Memory B cell (primary cell): ENCODE data around the gene MICALL2.

Source experiments
- ATAC-seq: fragments of 150-1000 bp; cut with Tn5 transposase; 2 replicates; pipeline ENCODE4 v1.10.0; 2021; ENCODE audit warnings: low read depth, mild to moderate bottlenecking, moderate library complexity
- DNase-seq, 2 donors: peaks; one replicate each; pipeline ENCODE4 v3.0.0; 2022; ENCODE audit warnings: low spot score in 2 of 2
- H3K27ac Mint-ChIP-seq: one replicate; pipeline ENCODE4 v1.8.0; 2022; ENCODE audit warnings: mild to moderate bottlenecking, moderate library complexity, mixed read lengths
- H3K27me3 Mint-ChIP-seq: one replicate; pipeline ENCODE4 v1.8.0; 2022; ENCODE audit warnings: mixed read lengths
- H3K36me3 Mint-ChIP-seq: one replicate; pipeline ENCODE4 v1.8.0; 2022; ENCODE audit warnings: mild to moderate bottlenecking, mixed read lengths
- H3K4me1 Mint-ChIP-seq: one replicate; pipeline ENCODE4 v1.8.0; 2022; ENCODE audit warnings: mixed read lengths
- H3K4me3 Mint-ChIP-seq: one replicate; pipeline ENCODE4 v1.8.0; 2022; ENCODE audit warnings: mild to moderate bottlenecking, moderate library complexity, mixed read lengths
- H3K9me3 Mint-ChIP-seq: one replicate; pipeline ENCODE4 v1.8.0; 2022; ENCODE audit warnings: mixed read lengths

The MICALL2 gene

GRCh38 chr7:1433128-1433920 lies 25.9 kb downstream of the MICALL2 start:
- Mint-ChIP-seq H3K36me3 (no peaks in the 10 kb centered on the region), H3K27me3 (peaks cover 9% of the 10 kb centered on the region), H3K9me3 (no peaks in the 10 kb centered on the region), H3K27ac (no peak overlapping the region), H3K4me3 (no peak overlapping the region), H3K4me1 (peaks cover 3% of the 10 kb centered on the region)
- no peak for DNase-seq
- ATAC-seq: no peak

- peak; percentile 79 to 93 for DNase-seq
- ATAC-seq: peak; percentile 85
- Mint-ChIP-seq H3K27ac (no peak overlapping the region), H3K4me1 (peaks cover 3% of the 10 kb centered on the region), H3K36me3 (no peaks in the 10 kb centered on the region), H3K27me3 (peaks cover 9% of the 10 kb centered on the region), H3K9me3 (no peaks in the 10 kb centered on the region), H3K4me3 (peak overlapping the region; percentile 3)
These were observed 26.7 kb downstream of the MICALL2 start for GRCh38 chr7:1432411-1433082.

- Mint-ChIP-seq H3K4me3 (no peak overlapping the region), H3K27ac (no peak overlapping the region), H3K4me1 (peaks cover 3% of the 10 kb centered on the region), H3K36me3 (no peaks in the 10 kb centered on the region), H3K9me3 (no peaks in the 10 kb centered on the region), H3K27me3 (peaks cover 9% of the 10 kb centered on the region)
- peak in 1 of 2 donors; percentile 23 for DNase-seq
- peak; percentile 20 for ATAC-seq
These were observed 27.5 kb downstream of the MICALL2 start for GRCh38 chr7:1431634-1432380.

DNA sequence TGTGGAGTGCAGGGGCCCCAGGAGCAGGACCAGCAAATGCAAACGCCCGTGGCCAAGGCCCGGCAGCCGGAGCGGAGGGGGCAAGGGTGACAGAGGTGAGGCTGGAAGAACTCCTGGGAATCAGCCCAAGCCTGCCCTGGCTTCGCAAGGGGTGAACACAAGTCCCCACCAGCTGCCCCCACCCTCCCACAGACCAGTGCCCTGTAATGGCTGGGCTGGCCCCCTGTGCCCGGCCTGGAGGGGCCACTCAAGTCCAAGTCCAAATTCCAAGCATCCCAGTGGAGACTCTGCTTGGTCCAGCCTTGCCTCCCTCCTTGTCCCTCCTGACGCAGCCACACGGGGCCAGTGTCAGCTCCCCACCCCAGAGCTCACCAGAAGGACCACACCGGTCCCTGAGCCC lies 28.0 kb downstream of the MICALL2 start:
- H3K27me3 Mint-ChIP-seq: peaks cover 9% of the 10 kb centered on the region
- DNase-seq (no peak), ATAC-seq (no peak)
- no peaks in the 10 kb centered on the region for H3K9me3 Mint-ChIP-seq
- no peaks in the 10 kb centered on the region for H3K36me3 Mint-ChIP-seq
- H3K4me3 Mint-ChIP-seq: no peak overlapping the region
- peaks cover 3% of the 10 kb centered on the region for H3K4me1 Mint-ChIP-seq
- no peak overlapping the region for H3K27ac Mint-ChIP-seq

DNA sequence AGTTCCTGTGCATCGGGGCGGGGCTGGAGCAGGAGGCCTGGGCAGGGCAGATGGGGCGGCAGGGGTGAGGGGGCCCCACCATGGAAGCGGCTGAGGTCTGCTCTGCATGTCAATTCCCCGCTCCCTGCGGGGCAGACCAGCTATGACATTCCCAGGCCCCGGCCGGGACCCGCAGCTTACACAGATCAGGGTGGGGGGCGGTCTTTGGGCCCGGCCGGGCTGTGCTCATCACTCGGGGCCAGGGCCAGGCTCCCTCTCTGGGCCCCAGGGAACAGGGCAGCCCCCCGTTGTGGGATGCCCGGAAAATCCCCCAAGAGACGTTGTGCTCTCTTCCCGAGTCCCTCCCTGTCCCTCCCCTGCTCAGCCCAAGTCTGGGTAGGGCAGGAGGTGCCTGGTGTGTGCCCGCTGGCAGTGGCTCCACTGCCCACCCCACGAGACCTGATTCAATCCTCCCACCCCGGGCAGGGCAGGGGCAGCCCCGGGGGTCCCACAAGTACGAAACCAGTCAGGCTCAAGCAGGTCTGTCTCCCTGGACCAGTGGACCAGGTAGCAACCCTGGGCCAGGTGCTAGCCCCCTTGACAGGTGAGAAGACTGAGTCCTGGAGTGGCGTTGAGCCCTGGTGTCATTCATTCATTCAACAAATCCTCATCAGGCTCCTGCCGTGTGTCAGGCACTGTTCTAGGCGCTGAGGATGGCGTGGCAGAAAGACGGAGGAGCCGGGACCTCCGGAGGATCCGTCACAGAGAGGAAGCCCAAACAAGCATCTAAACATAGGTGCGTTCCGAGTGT lies 29.0 kb downstream of the MICALL2 start:
- Mint-ChIP-seq H3K4me3 (no peak overlapping the region), H3K4me1 (peaks cover 3% of the 10 kb centered on the region), H3K36me3 (no peaks in the 10 kb centered on the region), H3K27me3 (peaks cover 11% of the 10 kb centered on the region), H3K9me3 (no peaks in the 10 kb centered on the region), H3K27ac (no peak overlapping the region)
- ATAC-seq (no peak), DNase-seq (no peak)

DNA sequence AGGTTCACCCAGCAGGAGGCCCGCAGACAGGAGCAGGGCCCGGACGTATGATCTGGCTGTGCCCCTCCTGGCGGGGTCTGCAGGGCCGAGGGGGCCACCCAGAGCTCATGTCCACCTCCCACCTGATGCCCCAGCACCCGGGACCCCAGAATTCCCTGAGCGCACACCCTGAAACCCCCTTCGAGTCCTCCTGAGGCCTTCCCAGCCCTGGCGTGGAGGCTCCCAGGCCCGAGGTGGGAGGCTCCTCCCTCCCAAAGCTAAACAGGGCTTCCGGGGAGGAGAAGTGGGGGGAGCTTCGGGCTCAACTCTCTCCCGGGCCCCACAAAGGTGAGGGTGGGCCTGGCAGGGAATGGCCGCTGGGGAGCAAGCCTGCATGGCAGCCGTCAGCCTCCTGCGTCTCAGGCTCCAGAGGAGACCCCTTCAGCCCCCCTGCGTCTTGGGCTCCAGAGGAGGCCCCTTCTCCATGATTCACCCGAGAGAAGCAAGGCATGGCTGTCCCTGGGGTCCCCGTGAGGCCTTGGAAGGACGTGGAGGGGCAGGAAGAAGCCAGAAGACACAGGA lies 30.2 kb downstream of the MICALL2 start:
- no peaks in the 10 kb centered on the region for H3K36me3 Mint-ChIP-seq
- H3K27ac Mint-ChIP-seq: no peak overlapping the region
- ATAC-seq: no peak
- H3K27me3 Mint-ChIP-seq: peaks cover 10% of the 10 kb centered on the region
- DNase-seq: no peak
- H3K4me3 Mint-ChIP-seq: no peak overlapping the region
- H3K9me3 Mint-ChIP-seq: no peaks in the 10 kb centered on the region
- peaks cover 3% of the 10 kb centered on the region for H3K4me1 Mint-ChIP-seq

- Mint-ChIP-seq H3K9me3 (peaks cover 4% of the 10 kb centered on the region), H3K36me3 (peaks cover 4% of the 10 kb centered on the region), H3K27me3 (peaks cover 13% of the 10 kb centered on the region), H3K27ac (no peak overlapping the region), H3K4me3 (no peak overlapping the region), H3K4me1 (peaks cover 7% of the 10 kb centered on the region)
- ATAC-seq (no peak), DNase-seq (no peak)
These were observed 32.1 kb downstream of the MICALL2 start for GRCh38 chr7:1427064-1427657.

DNA sequence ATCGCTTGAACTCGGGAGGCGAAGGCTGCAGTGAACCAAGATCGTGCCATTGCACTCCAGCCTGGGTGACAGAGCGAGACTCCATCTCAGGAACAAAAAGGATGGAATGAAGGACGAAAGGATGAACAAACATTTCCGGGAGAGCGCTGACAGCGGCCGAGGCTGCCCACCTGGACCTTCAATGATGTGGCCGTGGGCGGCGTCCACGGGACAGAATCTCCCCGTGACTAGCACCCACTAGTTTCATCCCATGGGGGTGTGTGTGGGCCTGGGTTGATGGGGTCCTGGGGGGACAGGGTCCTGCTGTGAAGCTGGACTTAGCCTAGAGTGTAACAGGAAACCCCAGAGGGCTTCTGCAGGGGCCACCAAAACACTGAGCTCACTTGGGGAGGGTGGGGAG lies 32.8 kb downstream of the MICALL2 start:
- no peak for DNase-seq
- Mint-ChIP-seq H3K4me3 (no peak overlapping the region), H3K36me3 (peaks cover 4% of the 10 kb centered on the region), H3K9me3 (peaks cover 4% of the 10 kb centered on the region), H3K4me1 (peaks cover 7% of the 10 kb centered on the region), H3K27ac (no peak overlapping the region), H3K27me3 (peaks cover 13% of the 10 kb centered on the region)
- no peak for ATAC-seq

- H3K4me3 Mint-ChIP-seq: no peak overlapping the region
- H3K4me1 Mint-ChIP-seq: peaks cover 7% of the 10 kb centered on the region
- peaks cover 13% of the 10 kb centered on the region for H3K27me3 Mint-ChIP-seq
- H3K36me3 Mint-ChIP-seq: peaks cover 4% of the 10 kb centered on the region
- H3K9me3 Mint-ChIP-seq: peaks cover 4% of the 10 kb centered on the region
- ATAC-seq (peak; percentile 39), DNase-seq (no peak)
- no peak overlapping the region for H3K27ac Mint-ChIP-seq
These were observed 33.8 kb downstream of the MICALL2 start for GRCh38 chr7:1425292-1426136.

DNA sequence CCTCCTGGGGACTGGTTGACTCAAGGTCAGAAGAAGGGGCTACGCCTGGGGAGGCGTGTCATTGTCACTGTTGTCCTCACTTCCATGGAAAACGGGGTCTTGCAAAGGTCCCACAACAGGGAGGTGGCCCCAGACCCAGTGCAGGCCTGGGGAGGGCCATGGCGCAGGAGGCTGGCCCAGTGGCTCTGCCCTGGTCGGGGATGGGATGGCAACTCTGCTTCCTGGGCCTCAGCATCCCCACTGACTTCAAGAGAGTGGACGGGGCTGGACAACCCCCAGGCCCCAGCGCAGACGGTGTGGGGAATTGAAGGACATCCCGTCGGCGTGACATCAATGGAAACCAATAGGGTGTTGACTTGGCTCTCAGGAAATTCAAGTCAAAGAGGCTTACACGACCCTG lies 35.2 kb downstream of the MICALL2 start:
- ATAC-seq (no peak), DNase-seq (no peak)
- H3K4me3 Mint-ChIP-seq: no peak overlapping the region
- H3K27me3 Mint-ChIP-seq: peaks cover 16% of the 10 kb centered on the region
- H3K9me3 Mint-ChIP-seq: peaks cover 4% of the 10 kb centered on the region
- peaks cover 4% of the 10 kb centered on the region for H3K36me3 Mint-ChIP-seq
- H3K4me1 Mint-ChIP-seq: peaks cover 9% of the 10 kb centered on the region
- no peak overlapping the region for H3K27ac Mint-ChIP-seq

GRCh38 chr7:1423264-1423811 lies 35.9 kb downstream of the MICALL2 start:
- peaks cover 4% of the 10 kb centered on the region for H3K36me3 Mint-ChIP-seq
- no peak overlapping the region for H3K27ac Mint-ChIP-seq
- H3K9me3 Mint-ChIP-seq: peaks cover 4% of the 10 kb centered on the region
- H3K27me3 Mint-ChIP-seq: peaks cover 14% of the 10 kb centered on the region
- DNase-seq (no peak), ATAC-seq (no peak)
- H3K4me1 Mint-ChIP-seq: peaks cover 9% of the 10 kb centered on the region
- H3K4me3 Mint-ChIP-seq: no peak overlapping the region

- Mint-ChIP-seq H3K9me3 (peaks cover 4% of the 10 kb centered on the region), H3K4me1 (peaks cover 9% of the 10 kb centered on the region)
- no peak for ATAC-seq
These were observed 36.6 kb downstream of the MICALL2 start for GRCh38 chr7:1422512-1423263.

More at GRCh38 chr7:1422512-1423263, 36.6 kb downstream of the MICALL2 start:
- DNase-seq: no peak
- Mint-ChIP-seq H3K27ac (no peak overlapping the region), H3K36me3 (peaks cover 4% of the 10 kb centered on the region), H3K4me3 (no peak overlapping the region), H3K27me3 (peaks cover 14% of the 10 kb centered on the region)
